Hepatocyte (in vitro differentiated cells): ENCODE data around the gene FAM241A. TPM values are rescaled to one million over a fixed set of nuclear protein-coding genes. Genes with fewer than 3 reads are reported as not detected.
A peak's percentile ranks its signal among the peaks of the same experiment; 100 is the strongest.

Experiments
- DNase-seq: peaks from one replicate; pipeline ENCODE4 v3.0.0-alpha.2; 2016; ENCODE audit warnings: low spot score
- H2AFZ ChIP-seq: fragments of 200-600 bp; sonication (generic); 2 replicates; pipeline ENCODE4 v1.6.0; 2016; ENCODE audit warnings: antibody characterized with exemption, mild to moderate bottlenecking
- H3K27ac ChIP-seq: fragments of 200-600 bp; sonication (generic); 2 replicates; pipeline ENCODE4 v1.5.1; 2016; ENCODE audit warnings: mild to moderate bottlenecking
- H3K27me3 ChIP-seq: fragments of 200-600 bp; sonication (generic); 2 replicates; pipeline ENCODE4 v1.6.1; 2016
- H3K36me3 ChIP-seq: fragments of 200-600 bp; sonication (generic); replicated peaks from 2 replicates; pipeline ENCODE4 v1.5.1; 2016; ENCODE audit warnings: low read depth; ENCODE audit not compliant: insufficient read depth
- H3K4me1 ChIP-seq: fragments of 200-600 bp; sonication (generic); 2 replicates; pipeline ENCODE4 v1.5.1; 2016; ENCODE audit warnings: mild to moderate bottlenecking, moderate library complexity; ENCODE audit not compliant: insufficient read depth
- H3K4me2 ChIP-seq: fragments of 200-600 bp; sonication (generic); 2 replicates; pipeline ENCODE4 v1.6.0; 2016
- H3K4me3 ChIP-seq: fragments of 200-600 bp; sonication (generic); 2 replicates; pipeline ENCODE4 v1.5.1; 2016; ENCODE audit warnings: mild to moderate bottlenecking
- H3K79me2 ChIP-seq: fragments of 200-600 bp; sonication (generic); 2 replicates; pipeline ENCODE4 v1.6.0; 2017; ENCODE audit warnings: mild to moderate bottlenecking
- H3K9me2 ChIP-seq: fragments of 200-600 bp; sonication (generic); replicated peaks from 2 replicates; pipeline ENCODE4 v1.6.0; 2017; ENCODE audit warnings: mild to moderate bottlenecking; ENCODE audit not compliant: insufficient read depth
- H3K9me3 ChIP-seq: fragments of 200-600 bp; sonication (generic); 2 replicates; pipeline ENCODE4 v1.5.1; 2016; ENCODE audit warnings: low read depth, mild to moderate bottlenecking
- H4K20me1 ChIP-seq: fragments of 200-600 bp; sonication (generic); 2 replicates; pipeline ENCODE4 v1.6.0; 2016; ENCODE audit warnings: mild to moderate bottlenecking; ENCODE audit not compliant: insufficient read depth, poor library complexity, severe bottlenecking
- EZH2 ChIP-seq: fragments of 200-600 bp; sonication (generic); IDR thresholded peaks from 2 replicates; pipeline ENCODE4 v1.6.1; 2016; ENCODE audit warnings: antibody characterized with exemption, mild to moderate bottlenecking, borderline replicate concordance
- EZH2phosphoT487 ChIP-seq: fragments of 200-600 bp; sonication (generic); IDR thresholded peaks from one replicate; pipeline ENCODE4 v1.6.1; 2018; ENCODE audit warnings: antibody characterized with exemption, mild to moderate bottlenecking, low read depth, moderate library complexity; ENCODE audit not compliant: unreplicated experiment, severe bottlenecking
- whole genome bisulfite sequencing: methylation state at CpG from one replicate; pipeline ENCODE4 v1.1.6; 2016; ENCODE audit warnings: low lambda C conversion rate; ENCODE audit errors: missing lambda C conversion rate; 5-methylcytosine and 5-hydroxymethylcytosine counted together
- polyA plus RNA-seq: library from polyadenylated mRNA; unstranded; fragments of >200 nt; fragmentation: Nextera tagmentation; extraction: Ambion mirVana; gene quantifications from 2 replicates; pipeline ENCODE4 v1.2.1, GENCODE V29; 2016
- total RNA-seq: library from RNA; depleted of rRNA; stranded (reverse); fragments of >200 nt; gene quantifications from 2 replicates; pipeline ENCODE4 v1.2.3, GENCODE V29; 2014
- TF ChIP-seq, protein P1 (sequence below): fragments of 200-600 bp; sonication (generic); IDR thresholded peaks from 2 replicates; pipeline ENCODE4 v1.5.1; 2016; ENCODE audit warnings: antibody characterized with exemption, mild to moderate bottlenecking; ENCODE audit not compliant: poor library complexity

Gene FAM241A
- total and polyA plus RNA-seq, 2 experiments from 2014 or later, result 2.3 to 3.2 TPM

DNA sequence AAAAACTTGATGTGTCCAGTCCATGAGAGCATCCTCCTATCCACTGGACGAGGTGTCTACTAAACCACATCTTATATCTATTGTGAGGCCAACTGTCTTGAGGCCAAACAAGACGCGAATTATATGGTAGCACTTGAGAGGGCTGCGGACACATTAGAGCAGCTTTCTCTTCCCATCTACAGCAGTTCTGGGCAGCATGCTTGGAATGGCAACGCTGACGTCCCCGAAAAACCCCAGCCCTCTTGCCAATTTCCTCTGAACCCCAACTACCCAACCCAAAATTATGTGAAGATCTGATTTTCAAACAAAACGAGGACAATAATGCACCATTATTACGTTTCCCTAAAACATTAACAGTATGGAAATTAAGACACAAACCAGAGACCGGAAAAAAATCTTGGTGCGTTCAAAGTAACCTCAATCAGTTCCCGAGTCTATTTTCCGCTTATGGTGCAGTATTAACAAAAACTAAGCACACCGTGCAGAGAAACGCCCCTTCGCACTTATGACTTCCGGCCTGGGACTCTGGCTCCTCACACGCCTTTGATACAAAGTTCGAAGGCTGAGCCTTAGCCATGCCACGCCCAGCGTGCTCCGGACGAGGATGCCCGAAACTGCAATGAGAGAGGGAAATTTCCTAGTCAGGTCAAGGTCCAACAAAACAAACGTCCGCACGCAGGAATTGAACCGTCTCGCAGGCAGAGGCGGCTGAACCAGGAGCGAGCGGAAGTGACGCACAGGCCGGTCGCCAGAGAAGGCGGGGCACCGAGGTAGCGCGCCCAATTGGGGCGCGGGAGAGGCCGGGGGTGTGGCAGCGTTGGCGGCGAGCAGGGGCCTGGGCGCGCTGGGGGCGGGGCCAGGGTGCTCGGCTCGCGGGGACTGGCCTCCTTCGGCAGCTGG, 85.9 kb downstream of the FAM241A start:
- peak overlapping the region; percentile 54 for H2AFZ ChIP-seq
- peaks cover 43% of the 10 kb centered on the region for H3K79me2 ChIP-seq
- H3K4me1 ChIP-seq, result peaks cover 14% of the 10 kb centered on the region
- H3K9me3 ChIP-seq, result no peaks in the 10 kb centered on the region
- 2% methylated on average over 48 of the region's 52 CpGs for WGBS
- no peaks in the 10 kb centered on the region for H4K20me1 ChIP-seq
- H3K27ac ChIP-seq, result peak overlapping the region; percentile 98
- DNase-seq, result peak; percentile 99
- no peaks in the 10 kb centered on the region for H3K27me3 ChIP-seq
- H3K36me3 ChIP-seq, result no peaks in the 10 kb centered on the region
- no peaks in the 10 kb centered on the region for H3K9me2 ChIP-seq
- peak overlapping the region; percentile 77 for H3K4me2 ChIP-seq
- H3K4me3 ChIP-seq, result peak overlapping the region; percentile 43
- TF ChIP-seq EZH2phosphoT487 (no peak), EZH2 (no peak)

DNA sequence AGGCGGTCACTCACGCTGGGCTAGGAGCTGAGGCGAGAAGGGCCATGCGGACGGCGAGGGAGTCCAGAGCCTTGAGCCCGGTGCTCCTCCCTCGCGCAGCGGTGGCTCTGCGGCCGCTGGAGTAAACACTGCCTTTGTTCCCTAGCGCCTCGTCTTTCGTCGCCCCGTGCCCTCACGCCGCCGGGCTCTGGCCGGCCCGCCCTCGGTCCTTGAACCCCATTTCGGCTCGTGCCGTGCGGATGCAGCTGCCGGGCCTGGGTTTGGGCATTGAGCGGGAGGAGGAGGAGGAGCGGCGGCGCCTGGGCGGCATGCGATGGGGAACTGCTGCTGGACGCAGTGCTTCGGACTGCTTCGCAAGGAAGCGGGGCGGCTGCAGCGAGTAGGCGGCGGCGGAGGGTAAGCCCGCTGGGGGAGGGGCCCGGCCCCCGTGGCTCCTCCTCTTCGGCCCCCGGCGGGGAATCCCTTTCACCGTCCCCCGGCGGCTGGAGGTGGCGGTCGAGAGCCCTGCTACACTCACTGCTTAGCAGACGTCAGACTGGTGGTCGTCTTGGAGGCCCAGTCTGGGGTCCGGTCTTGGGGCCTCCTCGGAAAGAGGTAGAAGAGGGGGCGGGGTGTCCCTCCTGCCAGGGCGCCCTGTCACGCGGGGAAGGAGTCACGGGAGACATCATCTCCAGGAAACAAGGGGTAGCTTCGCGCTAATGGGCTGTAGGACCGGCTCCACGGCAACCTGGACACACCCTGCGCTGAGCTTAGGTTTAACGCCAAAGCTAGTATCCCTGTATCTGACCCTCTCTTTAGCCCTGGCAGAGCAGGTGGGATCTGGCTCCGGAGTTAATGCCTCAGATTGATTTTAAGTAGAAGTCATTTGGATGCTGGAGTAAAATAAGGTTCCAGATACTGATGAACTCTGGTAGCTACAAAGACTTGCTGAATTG, 86.8 kb downstream of the FAM241A start, which contains the start of gene AP1AR:
AP1AR (plus strand) TSS at position 9 of the 935 bp plus-strand sequence; CDS start at position 314, 305 bp downstream.
- Histone ChIP-seq H3K4me2 (peak within 1 kb of the TSS; percentile 77), H3K9me3 (no peaks in the 10 kb centered on the region), H2AFZ (peak within 1 kb of the TSS; percentile 54), H3K27me3 (no peaks in the 10 kb centered on the region), H3K36me3 (no peaks in the 10 kb centered on the region), H3K4me3 (peak within 1 kb of the TSS; percentile 51), H3K9me2 (no peaks in the 10 kb centered on the region), H3K79me2 (peaks cover 52% of the 10 kb centered on the region), H4K20me1 (no peaks in the 10 kb centered on the region), H3K4me1 (peaks cover 14% of the 10 kb centered on the region), H3K27ac (peak within 1 kb of the TSS; percentile 98)
- 0% methylated on average over 63 of the region's 70 CpGs for WGBS
- TF ChIP-seq EZH2phosphoT487 (no peak), EZH2 (no peak)
- TF ChIP-seq, protein P1, sequence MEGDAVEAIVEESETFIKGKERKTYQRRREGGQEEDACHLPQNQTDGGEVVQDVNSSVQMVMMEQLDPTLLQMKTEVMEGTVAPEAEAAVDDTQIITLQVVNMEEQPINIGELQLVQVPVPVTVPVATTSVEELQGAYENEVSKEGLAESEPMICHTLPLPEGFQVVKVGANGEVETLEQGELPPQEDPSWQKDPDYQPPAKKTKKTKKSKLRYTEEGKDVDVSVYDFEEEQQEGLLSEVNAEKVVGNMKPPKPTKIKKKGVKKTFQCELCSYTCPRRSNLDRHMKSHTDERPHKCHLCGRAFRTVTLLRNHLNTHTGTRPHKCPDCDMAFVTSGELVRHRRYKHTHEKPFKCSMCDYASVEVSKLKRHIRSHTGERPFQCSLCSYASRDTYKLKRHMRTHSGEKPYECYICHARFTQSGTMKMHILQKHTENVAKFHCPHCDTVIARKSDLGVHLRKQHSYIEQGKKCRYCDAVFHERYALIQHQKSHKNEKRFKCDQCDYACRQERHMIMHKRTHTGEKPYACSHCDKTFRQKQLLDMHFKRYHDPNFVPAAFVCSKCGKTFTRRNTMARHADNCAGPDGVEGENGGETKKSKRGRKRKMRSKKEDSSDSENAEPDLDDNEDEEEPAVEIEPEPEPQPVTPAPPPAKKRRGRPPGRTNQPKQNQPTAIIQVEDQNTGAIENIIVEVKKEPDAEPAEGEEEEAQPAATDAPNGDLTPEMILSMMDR, result peak; percentile 45
- DNase-seq, result peak; percentile 96

DNA sequence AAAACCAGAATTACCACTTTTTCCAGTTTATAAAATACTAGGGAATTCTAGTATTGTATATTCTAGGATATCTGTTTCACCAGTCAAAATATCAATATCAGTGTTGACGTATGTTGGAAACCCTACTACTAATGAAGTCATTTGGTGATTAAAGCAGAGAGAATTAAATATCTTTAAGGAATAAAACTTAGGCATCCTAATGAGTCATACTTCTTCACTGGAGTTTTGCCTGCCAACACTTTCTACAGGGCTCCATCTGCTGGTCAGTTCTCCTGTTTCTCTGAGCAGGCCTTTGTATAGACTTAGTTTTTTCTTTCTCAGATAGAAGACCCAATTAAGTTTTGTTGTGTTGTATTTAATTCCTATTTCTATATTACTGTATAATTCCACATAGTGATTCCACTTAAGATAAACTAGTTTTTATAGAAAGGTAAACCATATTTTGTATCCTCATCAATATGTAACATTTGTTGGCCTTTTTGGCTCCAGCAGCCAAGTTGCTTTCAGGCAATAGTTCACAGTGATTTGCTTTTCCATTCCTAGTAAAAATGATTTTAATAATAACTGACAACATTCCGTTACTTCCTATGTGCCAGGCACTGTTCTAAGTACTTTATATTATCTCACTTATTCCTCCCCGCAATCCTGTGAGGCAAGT, 89.8 kb downstream of the FAM241A start:
- Histone ChIP-seq H3K9me3 (no peaks in the 10 kb centered on the region), H2AFZ (no peak overlapping the region), H3K4me2 (peak overlapping the region; percentile 74), H3K4me1 (peaks cover 13% of the 10 kb centered on the region), H3K4me3 (no peak overlapping the region), H3K9me2 (no peaks in the 10 kb centered on the region), H3K79me2 (peaks cover 76% of the 10 kb centered on the region), H3K27ac (no peak overlapping the region), H4K20me1 (no peaks in the 10 kb centered on the region), H3K27me3 (no peaks in the 10 kb centered on the region), H3K36me3 (no peaks in the 10 kb centered on the region)
- 54% methylated on average over 3 of the region's 3 CpGs for WGBS
- peak; percentile 85 for DNase-seq
- no peak for TF ChIP-seq EZH2
- TF ChIP-seq, protein P1, result peak; percentile 86
- no peak for TF ChIP-seq EZH2phosphoT487
